K562 (cell line): ENCODE measurements around the gene NISCH.

Experiments
- ATF3 ChIP-seq, 2 experiments: fragments of 450-650 bp in 1 of 2; sonication (generic) in 1 of 2; formaldehyde crosslinking in 1 of 2; IDR thresholded peaks in 1 of 2; conservative IDR thresholded peaks in 1 of 2; 2 replicates each; pipeline versions ENCODE4 v1.6.1 to v1.8.1; 2016 to 2023; ENCODE audit warnings: mild to moderate bottlenecking in 2 of 2, moderate library complexity in 2 of 2, inconsistent platforms in 1 of 2, missing genetic modification reagents in 1 of 2
- CBX2 ChIP-seq: fragments of 200-600 bp; sonication (generic); IDR thresholded peaks from one replicate; pipeline ENCODE4 v1.6.1; 2012; ENCODE audit warnings: mild to moderate bottlenecking, low read length, inconsistent platforms; ENCODE audit not compliant: insufficient read depth, poor library complexity, severe bottlenecking
- DDX20 ChIP-seq: fragments of 450-650 bp; IDR thresholded peaks from 2 replicates; pipeline ENCODE4 v1.6.1; 2016; ENCODE audit warnings: missing genetic modification characterization, low read depth, mild to moderate bottlenecking, missing compliant biosample characterization, moderate library complexity
- EZH2 ChIP-seq: IDR thresholded peaks from 2 replicates; pipeline ENCODE4 v1.6.1; 2012; ENCODE audit warnings: low read depth, mild to moderate bottlenecking, inconsistent platforms, low read length, borderline replicate concordance
- JUN ChIP-seq, 2 experiments: sonication (generic) in 1 of 2; formaldehyde crosslinking in 1 of 2; IDR thresholded peaks; 2 replicates each; pipeline versions ENCODE4 v1.6.1 to v1.8.0; 2012 to 2022; ENCODE audit warnings: borderline replicate concordance in 2 of 2, mild to moderate bottlenecking in 2 of 2, improper control_type of control experiment in 1 of 2, low read depth in 1 of 2, low read length in 1 of 2, missing genetic modification reagents in 1 of 2
- NR3C1 ChIP-seq: sonication (generic); formaldehyde crosslinking; IDR thresholded peaks from 2 replicates; pipeline ENCODE4 v1.8.1; 2022; ENCODE audit warnings: missing genetic modification reagents
- PTRF ChIP-seq: fragments of 450-650 bp; IDR thresholded peaks from 2 replicates; pipeline ENCODE4 v1.6.1; 2016; ENCODE audit warnings: mild to moderate bottlenecking, missing genetic modification characterization, missing compliant biosample characterization
- SREBF2 ChIP-seq: sonication (generic); formaldehyde crosslinking; IDR thresholded peaks from 2 replicates; pipeline ENCODE4 v1.4.0; 2020; ENCODE audit warnings: mild to moderate bottlenecking, missing genetic modification reagents
- ZBTB7A ChIP-seq: IDR thresholded peaks from 2 replicates; pipeline ENCODE4 v1.6.1; 2011; ENCODE audit warnings: low read depth, mild to moderate bottlenecking, low read length, moderate library complexity, borderline replicate concordance; ENCODE audit not compliant: control insufficient read depth
- ZNF592 ChIP-seq: fragments of 450-650 bp; IDR thresholded peaks from 2 replicates; pipeline ENCODE4 v1.6.1; 2017; ENCODE audit warnings: antibody characterized with exemption, mild to moderate bottlenecking
- TF ChIP-seq, protein P1 (sequence below): IDR thresholded peaks from 3 replicates; pipeline ENCODE4 v1.6.1; 2011; ENCODE audit warnings: borderline replicate concordance, mild to moderate bottlenecking; ENCODE audit not compliant: insufficient read length, insufficient read depth
- TF ChIP-seq, protein P2 (sequence below): fragments of 250-450 bp; sonication (Bioruptor Pico); IDR thresholded peaks from 2 replicates; pipeline ENCODE4 v1.5.1; 2021; ENCODE audit warnings: mild to moderate bottlenecking
- TF ChIP-seq, protein P3 (sequence below): fragments of 250-450 bp; sonication (Bioruptor Pico); IDR thresholded peaks from 2 replicates; pipeline ENCODE4 v1.5.0; 2021; ENCODE audit warnings: mild to moderate bottlenecking, moderate library complexity

GRCh38 chr3:52443268-52443610 lies 12.2 kb upstream of the NISCH start:
- TF ChIP-seq ATF3 (IDR thresholded peaks at IDR 0.05) = no peak
- no peak for TF ChIP-seq ATF3 (CRISPR knock-in tag; conservative IDR thresholded peaks at IDR 0.05)
- TF ChIP-seq, protein P1, sequence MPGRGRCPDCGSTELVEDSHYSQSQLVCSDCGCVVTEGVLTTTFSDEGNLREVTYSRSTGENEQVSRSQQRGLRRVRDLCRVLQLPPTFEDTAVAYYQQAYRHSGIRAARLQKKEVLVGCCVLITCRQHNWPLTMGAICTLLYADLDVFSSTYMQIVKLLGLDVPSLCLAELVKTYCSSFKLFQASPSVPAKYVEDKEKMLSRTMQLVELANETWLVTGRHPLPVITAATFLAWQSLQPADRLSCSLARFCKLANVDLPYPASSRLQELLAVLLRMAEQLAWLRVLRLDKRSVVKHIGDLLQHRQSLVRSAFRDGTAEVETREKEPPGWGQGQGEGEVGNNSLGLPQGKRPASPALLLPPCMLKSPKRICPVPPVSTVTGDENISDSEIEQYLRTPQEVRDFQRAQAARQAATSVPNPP = no peak
- no peak for TF ChIP-seq DDX20 (tag)
- TF ChIP-seq SREBF2 (CRISPR knock-in tag) = no peak
- TF ChIP-seq, protein P2, sequence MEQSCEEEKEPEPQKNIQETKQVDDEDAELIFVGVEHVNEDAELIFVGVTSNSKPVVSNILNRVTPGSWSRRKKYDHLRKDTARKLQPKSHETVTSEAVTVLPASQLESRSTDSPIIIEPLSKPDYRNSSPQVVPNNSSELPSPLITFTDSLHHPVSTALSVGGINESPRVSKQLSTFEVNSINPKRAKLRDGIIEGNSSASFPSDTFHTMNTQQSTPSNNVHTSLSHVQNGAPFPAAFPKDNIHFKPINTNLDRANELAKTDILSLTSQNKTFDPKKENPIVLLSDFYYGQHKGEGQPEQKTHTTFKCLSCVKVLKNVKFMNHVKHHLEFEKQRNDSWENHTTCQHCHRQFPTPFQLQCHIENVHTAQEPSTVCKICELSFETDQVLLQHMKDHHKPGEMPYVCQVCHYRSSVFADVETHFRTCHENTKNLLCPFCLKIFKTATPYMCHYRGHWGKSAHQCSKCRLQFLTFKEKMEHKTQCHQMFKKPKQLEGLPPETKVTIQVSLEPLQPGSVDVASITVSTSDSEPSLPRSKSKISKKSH (CRISPR knock-in tag) = no peak
- no peak for TF ChIP-seq PTRF (tag)
- no peak for TF ChIP-seq ZNF592
- TF ChIP-seq NR3C1 = no peak
- no peak for TF ChIP-seq JUN (IDR thresholded peaks at IDR 0.05; ENCODE audit: borderline replicate concordance, low read depth, low read length)
- no peak for TF ChIP-seq JUN (CRISPR knock-in tag; IDR thresholded peaks at IDR 0.05; ENCODE audit: borderline replicate concordance)
- TF ChIP-seq ZBTB7A = no peak
- no peak for TF ChIP-seq EZH2
- TF ChIP-seq CBX2 = no peak
- TF ChIP-seq, protein P3, sequence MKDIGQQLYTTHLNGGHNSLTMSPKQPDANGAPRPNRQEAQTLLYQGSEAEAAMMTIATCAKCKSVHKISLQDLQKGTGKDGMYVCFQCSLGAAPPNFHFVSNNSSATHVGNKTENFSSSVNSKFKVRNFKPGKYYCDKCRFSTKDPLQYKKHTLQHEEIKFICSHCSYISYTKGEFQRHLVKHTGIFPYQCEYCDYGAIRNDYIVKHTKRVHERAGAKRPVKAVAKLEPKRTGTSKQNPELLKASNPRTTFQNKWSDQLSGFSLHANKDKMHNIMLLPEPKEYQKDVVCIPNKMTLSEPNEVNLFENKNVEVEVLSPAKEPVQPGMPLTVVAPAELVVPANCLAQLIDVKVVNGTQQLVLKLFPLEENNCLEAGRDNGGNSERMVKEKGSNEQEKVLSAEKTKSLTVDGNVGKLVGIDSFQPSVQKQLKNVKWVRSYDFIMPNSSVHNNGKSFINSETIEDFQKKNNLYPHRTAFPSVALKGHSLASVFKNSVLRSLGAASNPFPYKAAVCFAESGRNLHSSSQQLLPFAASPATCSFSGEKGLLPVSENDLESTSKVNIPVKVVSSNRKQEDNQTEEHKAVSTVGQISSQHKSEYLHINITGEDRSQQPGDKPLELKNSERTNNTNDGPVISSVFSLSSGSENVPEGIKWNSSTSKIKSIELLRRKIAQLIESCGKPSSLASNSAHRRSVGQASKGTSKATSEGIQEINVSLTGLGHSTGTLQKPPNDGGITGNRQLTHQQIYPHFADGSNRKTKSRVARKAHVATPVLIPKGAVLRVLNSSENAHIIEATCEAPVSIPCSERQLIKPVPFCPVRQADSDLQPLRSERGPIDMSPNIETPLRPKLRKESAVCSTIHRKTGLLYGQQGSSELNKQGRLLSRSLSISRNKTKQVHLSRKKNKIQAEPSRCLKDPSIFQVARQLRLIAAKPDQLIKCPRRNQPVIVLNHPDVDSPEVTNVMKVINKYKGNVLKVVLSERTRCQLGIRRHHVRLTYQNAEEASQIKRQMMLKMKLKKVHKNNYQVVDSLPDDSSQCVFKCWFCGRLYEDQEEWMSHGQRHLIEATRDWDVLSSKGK (CRISPR knock-in tag) = no peak
